CD14-positive monocyte (primary cell): Measurements from ENCODE around the gene EIF2AK2. TPM values are rescaled to one million over a fixed set of nuclear protein-coding genes. Genes with fewer than 3 reads are reported as not detected.
A peak's percentile ranks its signal among the peaks of the same experiment; 100 is the strongest.

ENCODE experiments used
- DNase-seq, 3 donors: peaks; one replicate each; pipeline ENCODE4 v3.0.0-alpha.2; 2011 to 2022
- H2AFZ ChIP-seq: 2 replicates; pipeline ENCODE4 v1.6.0; 2012; ENCODE audit warnings: mild to moderate bottlenecking, low read depth, low read length, inconsistent platforms; ENCODE audit not compliant: insufficient read depth, poor library complexity, severe bottlenecking
- H3K27ac ChIP-seq, 2 donors: 1 replicate in 1 of 2; 2 replicates in 1 of 2; pipeline ENCODE4 v1.5.1; 2012 to 2013; ENCODE audit warnings: low read length in 2 of 2, control low read depth in 1 of 2, inconsistent platforms in 1 of 2, low read depth in 1 of 2, mild to moderate bottlenecking in 1 of 2
- H3K27me3 ChIP-seq, 2 donors: one replicate each; pipeline versions ENCODE4 v1.6.0 to v1.6.1; 2011 to 2013; ENCODE audit warnings: low read length in 2 of 2; ENCODE audit not compliant: control insufficient read depth in 2 of 2, insufficient read depth in 2 of 2
- H3K36me3 ChIP-seq, 2 donors: replicated peaks in 1 of 2; 1 replicate in 1 of 2; 2 replicates in 1 of 2; pipeline versions ENCODE4 v1.5.1 to v1.6.1; 2012 to 2013; ENCODE audit warnings: low read length in 2 of 2, control low read depth in 1 of 2, inconsistent platforms in 1 of 2, mild to moderate bottlenecking in 1 of 2; ENCODE audit not compliant: insufficient read depth in 2 of 2, control insufficient read depth in 1 of 2
- H3K4me1 ChIP-seq, 2 donors: 1 replicate in 1 of 2; 2 replicates in 1 of 2; pipeline versions ENCODE4 v1.5.1 to v1.6.1; 2012 to 2013; ENCODE audit warnings: low read length in 2 of 2, control low read depth in 1 of 2, inconsistent platforms in 1 of 2, mild to moderate bottlenecking in 1 of 2, moderate library complexity in 1 of 2; ENCODE audit not compliant: insufficient read depth in 2 of 2, control insufficient read depth in 1 of 2
- H3K4me2 ChIP-seq: replicated peaks from 2 replicates; pipeline ENCODE3; 2012; ENCODE audit warnings: low read length, moderate library complexity, mild to moderate bottlenecking; ENCODE audit not compliant: poor library complexity, severe bottlenecking; ENCODE audit errors: extremely low read depth
- H3K4me3 ChIP-seq, 3 experiments: fragments of 200-600 bp in 1 of 3; sonication (generic) in 1 of 3; replicated peaks in 1 of 3; 1 replicate in 2 of 3; 2 replicates in 1 of 3; pipeline ENCODE4 v1.5.1; 2011 to 2013; ENCODE audit warnings: low read length in 3 of 3, mild to moderate bottlenecking in 3 of 3, control low read depth in 2 of 3, low read depth in 2 of 3, inconsistent platforms in 1 of 3, moderate library complexity in 1 of 3
- H3K79me2 ChIP-seq: 2 replicates; pipeline ENCODE4 v1.6.0; 2012; ENCODE audit warnings: mild to moderate bottlenecking, control low read depth, inconsistent platforms, low read length, moderate library complexity; ENCODE audit not compliant: insufficient read depth
- H3K9ac ChIP-seq: 2 replicates; pipeline ENCODE4 v1.6.0; 2017; ENCODE audit warnings: low read length, mild to moderate bottlenecking; ENCODE audit not compliant: insufficient read depth, poor library complexity, severe bottlenecking
- H3K9me3 ChIP-seq, 2 donors: replicated peaks in 1 of 2; 1 replicate in 1 of 2; 2 replicates in 1 of 2; pipeline versions ENCODE4 v1.5.1 to v1.6.1; 2012 to 2013; ENCODE audit warnings: low read length in 2 of 2, control low read depth in 1 of 2; ENCODE audit not compliant: control insufficient read depth in 1 of 2, insufficient read depth in 1 of 2
- H4K20me1 ChIP-seq: 2 replicates; pipeline ENCODE4 v1.6.0; 2012; ENCODE audit warnings: mild to moderate bottlenecking, low read length, control low read depth, moderate library complexity; ENCODE audit not compliant: insufficient read depth
- H3K27ac Mint-ChIP-seq, 7 donors: one replicate each; pipeline ENCODE4 v1.8.0; 2020; ENCODE audit warnings: mild to moderate bottlenecking in 7 of 7, mixed read lengths in 7 of 7, moderate library complexity in 6 of 7, inconsistent platforms in 2 of 7
- H3K27me3 Mint-ChIP-seq, 3 donors: one replicate each; pipeline ENCODE4 v1.8.0; 2021 to 2022; ENCODE audit warnings: low read depth in 3 of 3, mild to moderate bottlenecking in 3 of 3, mixed read lengths in 3 of 3, moderate library complexity in 3 of 3, inconsistent platforms in 1 of 3
- H3K36me3 Mint-ChIP-seq, 2 donors: one replicate each; pipeline ENCODE4 v1.8.0; 2020; ENCODE audit warnings: mixed read lengths in 2 of 2, inconsistent platforms in 1 of 2, mild to moderate bottlenecking in 1 of 2
- H3K4me1 Mint-ChIP-seq: one replicate; pipeline ENCODE4 v1.8.0; 2020; ENCODE audit warnings: mild to moderate bottlenecking, mixed read lengths
- H3K4me3 Mint-ChIP-seq, 2 donors: one replicate each; pipeline ENCODE4 v1.8.0; 2020; ENCODE audit warnings: mild to moderate bottlenecking in 2 of 2, mixed read lengths in 2 of 2, moderate library complexity in 1 of 2
- H3K9me3 Mint-ChIP-seq, 7 donors: one replicate each; pipeline ENCODE4 v1.8.0; 2020 to 2022; ENCODE audit warnings: mixed read lengths in 7 of 7, mild to moderate bottlenecking in 6 of 7, moderate library complexity in 6 of 7, inconsistent platforms in 2 of 7
- WGBS: methylation state at CpG from one replicate; pipeline ENCODE4 v1.1.5; 2013; ENCODE audit warnings: missing lambda C conversion rate; ENCODE audit not compliant: insufficient coverage; 5-methylcytosine and 5-hydroxymethylcytosine counted together
- intact Hi-C, 2 donors: fragments of 100-400 bp; cut with micrococcal nuclease; formaldehyde crosslinking; loops; one replicate each; pipeline versions ENCODE4 v1.15.0 to v1.15.1; 2023
- polyA plus RNA-seq, 3 donors: library from polyadenylated mRNA; depleted of rRNA in 1 of 3; unstranded in 2 of 3; stranded (reverse) in 1 of 3; fragments of 300-500 nt in 2 of 3; fragments of >200 nt in 1 of 3; fragmentation: Illumina TruSeq in 2 of 3; gene quantifications; 1 replicate in 2 of 3; 2 replicates in 1 of 3; pipeline ENCODE4 v1.2.3, GENCODE V29; 2012 to 2021
- TF ChIP-seq, protein P1 (sequence below): fragments of 200-600 bp; IDR thresholded peaks from one replicate; pipeline ENCODE4 v1.8.0; 2022; ENCODE audit warnings: antibody characterized with exemption, mild to moderate bottlenecking

EIF2AK2 gene
- polyA plus RNA-seq, 3 donors, result 7.9 to 23.4 (median 17.6) TPM

DNA sequence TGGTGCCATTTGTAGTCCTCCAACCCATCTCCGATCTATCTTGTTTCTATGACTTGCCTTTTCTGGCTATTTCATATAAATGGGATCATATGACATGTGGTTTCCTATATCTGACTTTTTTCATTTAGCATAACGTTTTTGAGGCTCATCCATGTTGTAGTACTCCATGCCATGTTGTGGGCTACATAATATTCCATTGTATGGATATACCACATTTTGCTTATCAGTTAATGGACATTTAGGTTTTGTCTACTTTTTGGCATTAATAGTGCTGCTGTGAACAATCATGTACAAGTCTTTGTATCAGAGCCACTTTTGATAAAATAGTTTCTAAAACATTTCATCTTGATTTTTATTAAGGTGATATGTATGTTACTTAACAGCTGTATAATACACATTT, 46.9 kb upstream of the EIF2AK2 start:
- Histone ChIP-seq H3K27me3 (no peaks in the 10 kb centered on the region), H2AFZ (no peak overlapping the region), H3K4me3 (no peak overlapping the region), H3K4me1 (no peaks in the 10 kb centered on the region), H3K9ac (no peak overlapping the region), H4K20me1 (peaks cover 17% of the 10 kb centered on the region), H3K36me3 (peaks cover 60 to 85% of the 10 kb centered on the region in 2 donors), H3K79me2 (peaks cover 77% of the 10 kb centered on the region), H3K9me3 (peaks cover 7 to 24% of the 10 kb centered on the region in 2 donors), H3K27ac (no peak overlapping the region), H3K4me2 (no peak overlapping the region)
- DNase-seq, result no peak
- H3K4me1 Mint-ChIP-seq, result peaks cover 2% of the 10 kb centered on the region
- peaks cover 68 to 71% of the 10 kb centered on the region in 2 donors for H3K36me3 Mint-ChIP-seq
- H3K9me3 Mint-ChIP-seq, result peaks cover 18 to 34% (median 23%) of the 10 kb centered on the region in 7 donors
- H3K4me3 Mint-ChIP-seq, result no peak overlapping the region
- TF ChIP-seq, protein P1, sequence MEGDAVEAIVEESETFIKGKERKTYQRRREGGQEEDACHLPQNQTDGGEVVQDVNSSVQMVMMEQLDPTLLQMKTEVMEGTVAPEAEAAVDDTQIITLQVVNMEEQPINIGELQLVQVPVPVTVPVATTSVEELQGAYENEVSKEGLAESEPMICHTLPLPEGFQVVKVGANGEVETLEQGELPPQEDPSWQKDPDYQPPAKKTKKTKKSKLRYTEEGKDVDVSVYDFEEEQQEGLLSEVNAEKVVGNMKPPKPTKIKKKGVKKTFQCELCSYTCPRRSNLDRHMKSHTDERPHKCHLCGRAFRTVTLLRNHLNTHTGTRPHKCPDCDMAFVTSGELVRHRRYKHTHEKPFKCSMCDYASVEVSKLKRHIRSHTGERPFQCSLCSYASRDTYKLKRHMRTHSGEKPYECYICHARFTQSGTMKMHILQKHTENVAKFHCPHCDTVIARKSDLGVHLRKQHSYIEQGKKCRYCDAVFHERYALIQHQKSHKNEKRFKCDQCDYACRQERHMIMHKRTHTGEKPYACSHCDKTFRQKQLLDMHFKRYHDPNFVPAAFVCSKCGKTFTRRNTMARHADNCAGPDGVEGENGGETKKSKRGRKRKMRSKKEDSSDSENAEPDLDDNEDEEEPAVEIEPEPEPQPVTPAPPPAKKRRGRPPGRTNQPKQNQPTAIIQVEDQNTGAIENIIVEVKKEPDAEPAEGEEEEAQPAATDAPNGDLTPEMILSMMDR, result no peak
- intact Hi-C loops, result no loop called here
- no peaks in the 10 kb centered on the region for H3K27me3 Mint-ChIP-seq
- H3K27ac Mint-ChIP-seq, result no peak overlapping the region
- no CpG with 5 or more reads among the region's 2 CpGs for WGBS

DNA sequence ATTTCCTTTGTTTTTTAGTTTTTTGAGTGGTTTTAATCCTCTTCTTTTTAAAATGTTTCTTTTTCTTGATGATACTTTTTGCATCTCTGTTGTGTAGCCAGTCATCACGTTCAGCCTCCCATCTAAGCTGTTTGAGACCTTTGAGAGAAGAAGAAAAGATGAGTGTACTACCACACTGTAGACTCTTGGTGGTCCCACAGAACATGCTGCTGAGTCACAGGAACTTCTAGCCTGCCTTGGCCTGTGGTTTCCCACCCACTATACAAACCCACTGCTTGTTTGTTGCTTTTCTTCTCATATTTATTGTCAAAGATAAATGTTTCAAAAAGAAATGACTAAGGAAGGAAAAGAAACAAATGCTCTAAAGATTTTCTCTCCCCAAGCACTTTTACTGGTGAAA, 45.0 kb upstream of the EIF2AK2 start:
- no peak overlapping the region for H3K4me3 Mint-ChIP-seq
- no peaks in the 10 kb centered on the region for H3K27me3 Mint-ChIP-seq
- no peak overlapping the region for H3K4me3 ChIP-seq
- H3K4me1 Mint-ChIP-seq, result peaks cover 9% of the 10 kb centered on the region
- H2AFZ ChIP-seq, result no peak overlapping the region
- H3K4me2 ChIP-seq, result no peak overlapping the region
- H3K9me3 ChIP-seq, result peaks cover 7 to 16% of the 10 kb centered on the region in 2 donors
- H3K36me3 Mint-ChIP-seq, result peaks cover 48 to 52% of the 10 kb centered on the region in 2 donors
- peaks cover 78% of the 10 kb centered on the region for H3K79me2 ChIP-seq
- peaks cover 21% of the 10 kb centered on the region for H4K20me1 ChIP-seq
- H3K9me3 Mint-ChIP-seq, result peaks cover 3 to 19% (median 11%) of the 10 kb centered on the region in 7 donors
- H3K4me1 ChIP-seq, result peaks cover 9 to 11% of the 10 kb centered on the region in 2 donors
- no CpG with 5 or more reads among the region's 1 CpG for WGBS
- TF ChIP-seq, protein P1, result no peak
- no peak overlapping the region for H3K27ac ChIP-seq
- no peak for DNase-seq
- peaks cover 48 to 66% of the 10 kb centered on the region in 2 donors for H3K36me3 ChIP-seq
- H3K9ac ChIP-seq, result no peak overlapping the region
- H3K27ac Mint-ChIP-seq, result peak overlapping the region in 2 of 7 donors; percentile 3 to 50
- intact Hi-C loops, result no loop called here
- H3K27me3 ChIP-seq, result no peaks in the 10 kb centered on the region
